Spleen (tissue), 7 donors: ENCODE results near the gene STARD13.

ENCODE experiments used
- POLR2A ChIP-seq, 3 donors: fragments of 450-650 bp; IDR thresholded peaks; one replicate each; pipeline ENCODE4 v1.5.1; 2017; ENCODE audit warnings: antibody characterized with exemption in 3 of 3, mild to moderate bottlenecking in 1 of 3
- TF ChIP-seq, protein P1 (sequence below), 11 experiments: fragments of 200-600 bp in 7 of 11; fragments of 450-650 bp in 4 of 11; sonication (generic) in 4 of 11; IDR thresholded peaks in 8 of 11; conservative IDR thresholded peaks in 3 of 11; 1 replicate in 7 of 11; 2 replicates in 4 of 11; pipeline versions ENCODE4 v1.4.0 to v1.8.0; 2016 to 2021; ENCODE audit warnings: antibody characterized with exemption in 11 of 11, inconsistent platforms in 4 of 11, mild to moderate bottlenecking in 1 of 11
- donor health status: DM: no; HTN: no; CAD: no; lungs with moderate emphysema.
- donor health status: DM: no; HTN: no; CAD: no.
- donor health status: DM: no; HTN: no; CAD: no.

DNA sequence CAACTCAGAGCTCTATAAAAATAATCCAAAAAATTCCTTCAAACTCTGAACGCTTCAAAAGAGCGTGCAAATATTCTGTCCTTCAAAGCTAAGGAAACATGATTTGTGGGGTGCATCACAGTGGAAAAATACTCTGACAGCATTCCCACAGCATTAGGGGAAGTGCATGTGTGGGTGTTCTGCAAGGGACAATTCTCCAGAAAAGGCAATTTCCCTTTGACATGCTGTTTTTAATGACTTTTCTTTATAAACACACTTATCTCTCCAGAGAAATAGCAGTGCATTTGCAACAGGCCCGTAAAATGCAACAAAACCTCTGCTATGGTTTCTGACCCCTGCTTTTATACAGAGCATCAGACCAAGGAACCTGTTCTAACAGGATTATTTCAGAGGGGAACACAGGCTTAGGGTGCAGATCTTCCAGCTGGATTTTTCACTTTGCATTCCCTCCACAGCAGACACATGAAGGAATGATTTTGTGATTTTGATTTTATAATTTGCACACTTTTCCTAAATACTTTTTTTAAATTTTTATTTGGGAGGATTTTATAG is 226.7 kb downstream of the STARD13 start:
- TF ChIP-seq, protein P1, sequence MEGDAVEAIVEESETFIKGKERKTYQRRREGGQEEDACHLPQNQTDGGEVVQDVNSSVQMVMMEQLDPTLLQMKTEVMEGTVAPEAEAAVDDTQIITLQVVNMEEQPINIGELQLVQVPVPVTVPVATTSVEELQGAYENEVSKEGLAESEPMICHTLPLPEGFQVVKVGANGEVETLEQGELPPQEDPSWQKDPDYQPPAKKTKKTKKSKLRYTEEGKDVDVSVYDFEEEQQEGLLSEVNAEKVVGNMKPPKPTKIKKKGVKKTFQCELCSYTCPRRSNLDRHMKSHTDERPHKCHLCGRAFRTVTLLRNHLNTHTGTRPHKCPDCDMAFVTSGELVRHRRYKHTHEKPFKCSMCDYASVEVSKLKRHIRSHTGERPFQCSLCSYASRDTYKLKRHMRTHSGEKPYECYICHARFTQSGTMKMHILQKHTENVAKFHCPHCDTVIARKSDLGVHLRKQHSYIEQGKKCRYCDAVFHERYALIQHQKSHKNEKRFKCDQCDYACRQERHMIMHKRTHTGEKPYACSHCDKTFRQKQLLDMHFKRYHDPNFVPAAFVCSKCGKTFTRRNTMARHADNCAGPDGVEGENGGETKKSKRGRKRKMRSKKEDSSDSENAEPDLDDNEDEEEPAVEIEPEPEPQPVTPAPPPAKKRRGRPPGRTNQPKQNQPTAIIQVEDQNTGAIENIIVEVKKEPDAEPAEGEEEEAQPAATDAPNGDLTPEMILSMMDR (IDR thresholded peaks at IDR 0.05 in 8 of 11, conservative IDR thresholded peaks at IDR 0.05 in 3 of 11): no peak
- TF ChIP-seq POLR2A (IDR thresholded peaks at IDR 0.05): no peak
